GM12874 (cell line): Measurements from ENCODE around the gene NFATC2IP.

Experiments used
- CTCF ChIP-seq: IDR thresholded peaks from 2 replicates; pipeline ENCODE4 v1.5.1; 2011; ENCODE audit warnings: low read depth, mild to moderate bottlenecking, control low read depth, low read length, moderate library complexity; ENCODE audit not compliant: insufficient read depth

Gene NFATC2IP

GRCh38 chr16:28998837-28999236 is 48.1 kb downstream of the NFATC2IP start:
- TF ChIP-seq CTCF = no peak

- no peak for TF ChIP-seq CTCF
These were observed 48.8 kb downstream of the NFATC2IP start for GRCh38 chr16:28999577-28999976.

- TF ChIP-seq CTCF = no peak
These were observed 49.3 kb downstream of the NFATC2IP start for GRCh38 chr16:29000019-29000418.

- TF ChIP-seq CTCF = no peak
These were observed 57.2 kb downstream of the NFATC2IP start for GRCh38 chr16:29007730-29008593.

- no peak for TF ChIP-seq CTCF
These were observed 58.5 kb downstream of the NFATC2IP start for GRCh38 chr16:29009050-29009837.

GRCh38 chr16:29009838-29010166 is 59.1 kb downstream of the NFATC2IP start:
- no peak for TF ChIP-seq CTCF

- no peak for TF ChIP-seq CTCF
These were observed 60.4 kb downstream of the NFATC2IP start for GRCh38 chr16:29011112-29011511.
